Lower leg skin (tissue), 4 donors: Measurements from ENCODE around the gene CCDC190. TPM values are rescaled to one million over a fixed set of nuclear protein-coding genes. Genes with fewer than 3 reads are reported as not detected.
"Not testable (repeated sequence)": the region's sequence is repeated elsewhere in the genome, so short reads cannot be mapped to it uniquely, and the experiment has no call there.

Source experiments
- DNase-seq, 2 donors: peaks; one replicate each; pipeline ENCODE4 v3.0.0-alpha.2; 2019; ENCODE audit warnings: low spot score in 2 of 2
- H3K4me3 ChIP-seq: fragments of 200-600 bp; sonication (generic); 2 replicates; pipeline ENCODE4 v1.5.1; 2017; ENCODE audit warnings: mild to moderate bottlenecking, low read depth; ENCODE audit not compliant: poor library complexity, severe bottlenecking
- CTCF ChIP-seq, 3 donors: fragments of 450-650 bp; IDR thresholded peaks; one replicate each; pipeline ENCODE4 v1.5.1; 2016; ENCODE audit warnings: antibody characterized with exemption in 3 of 3, mild to moderate bottlenecking in 3 of 3, moderate library complexity in 2 of 3
- POLR2A ChIP-seq, 2 donors: fragments of 450-650 bp; IDR thresholded peaks; one replicate each; pipeline ENCODE4 v1.6.1; 2016 to 2017; ENCODE audit warnings: antibody characterized with exemption in 2 of 2, mild to moderate bottlenecking in 1 of 2, moderate library complexity in 1 of 2
- WGBS, 2 donors: methylation state at CpG; one replicate each; pipeline ENCODE4 v1.1.5; 2018; 5-methylcytosine and 5-hydroxymethylcytosine counted together
- intact Hi-C: fragments of 100-400 bp; cut with DNase I; formaldehyde crosslinking; loops from one replicate; pipeline ENCODE4 v1.15.0; 2023; ENCODE audit warnings: low total_unique reads
- total RNA-seq, 4 donors: library from RNA; depleted of rRNA; stranded (reverse); fragments of >200 nt; gene quantifications; one replicate each; pipeline ENCODE4 v1.1.0, GENCODE V29; 2016

The CCDC190 gene
- total RNA-seq, 4 donors from 2014 or later, result not detected

- 24% methylated on average over 4 of the region's 4 CpGs for WGBS, 2 donors
- no peak overlapping the region for H3K4me3 ChIP-seq
- TF ChIP-seq CTCF (IDR thresholded peaks at IDR 0.05), result no peak
- no peak for TF ChIP-seq POLR2A (IDR thresholded peaks at IDR 0.05)
- intact Hi-C loops, result no loop called here
- DNase-seq, result peak in 1 of 2 donors; percentile 27
Measured at GRCh38 chr1:162878000-162878596, 17.1 kb upstream of the CCDC190 start.

- TF ChIP-seq CTCF (IDR thresholded peaks at IDR 0.05) (no peak), POLR2A (IDR thresholded peaks at IDR 0.05) (no peak)
- WGBS, 2 donors, result 81 to 86% methylated on average over 3 of the region's 3 CpGs
- intact Hi-C loops, result no loop called here
- H3K4me3 ChIP-seq, result no peak overlapping the region
- no peak for DNase-seq
Measured at GRCh38 chr1:162877412-162877811, 16.4 kb upstream of the CCDC190 start.

GRCh38 chr1:162876751-162877150 is 15.8 kb upstream of the CCDC190 start:
- no peak overlapping the region for H3K4me3 ChIP-seq
- intact Hi-C loops, result no loop called here
- DNase-seq, result no peak
- 41 to 53% methylated on average over 3 of the region's 3 CpGs for WGBS, 2 donors
- TF ChIP-seq CTCF (IDR thresholded peaks at IDR 0.05) (no peak), POLR2A (IDR thresholded peaks at IDR 0.05) (no peak)

GRCh38 chr1:162873671-162874666 is 13.0 kb upstream of the CCDC190 start:
- no peak for DNase-seq
- intact Hi-C loops, result no loop called here
- WGBS, 2 donors, result 83 to 86% methylated on average over 8 of the region's 8 CpGs
- no peak for TF ChIP-seq POLR2A (IDR thresholded peaks at IDR 0.05)
- no peak overlapping the region for H3K4me3 ChIP-seq

- intact Hi-C loops, result no loop called here
Measured at GRCh38 chr1:162872981-162873380, 12.0 kb upstream of the CCDC190 start.

GRCh38 chr1:162871417-162871816 is 10.4 kb upstream of the CCDC190 start:
- H3K4me3 ChIP-seq, DNase-seq, intact Hi-C loops: not testable (repeated sequence)
- 50 to 62% methylated on average over 1 of the region's 1 CpG for WGBS, 2 donors

More at GRCh38 chr1:162872981-162873380, 12.0 kb upstream of the CCDC190 start:
- TF ChIP-seq CTCF (IDR thresholded peaks at IDR 0.05) (no peak), POLR2A (IDR thresholded peaks at IDR 0.05) (no peak)
- 66 to 69% methylated on average over 3 of the region's 3 CpGs for WGBS, 2 donors
- no peak for DNase-seq
- no peak overlapping the region for H3K4me3 ChIP-seq
